K562 (cell line): Measurements from ENCODE around the gene KLHDC10. TPM values are rescaled to one million over a fixed set of nuclear protein-coding genes. Genes with fewer than 3 reads are reported as not detected.

Source experiments
- CEBPB ChIP-seq: fragments of 450-650 bp; IDR thresholded peaks from 2 replicates; pipeline ENCODE4 v1.6.1; 2016; ENCODE audit warnings: missing genetic modification characterization, missing compliant biosample characterization
- DEAF1 ChIP-seq: fragments of 450-650 bp; formaldehyde crosslinking; IDR thresholded peaks from 2 replicates; pipeline ENCODE4 v1.4.0; 2020; ENCODE audit warnings: mild to moderate bottlenecking, moderate library complexity
- FOXK1 ChIP-seq: sonication (generic); formaldehyde crosslinking; IDR thresholded peaks from 2 replicates; pipeline ENCODE4 v1.8.0; 2022; ENCODE audit warnings: missing genetic modification reagents, mild to moderate bottlenecking, borderline replicate concordance
- HINFP ChIP-seq: fragments of 450-650 bp; conservative IDR thresholded peaks from 2 replicates; pipeline ENCODE4 v1.6.1; 2016; ENCODE audit warnings: missing genetic modification characterization, low read depth, mild to moderate bottlenecking, control low read depth, missing compliant biosample characterization
- HNRNPK ChIP-seq: fragments of 200-400 bp; formaldehyde crosslinking; IDR thresholded peaks from one replicate; pipeline ENCODE4 v1.6.1; 2018; ENCODE audit warnings: mild to moderate bottlenecking, low read depth, low read length; ENCODE audit not compliant: poor library complexity, severe bottlenecking
- NFATC3 ChIP-seq: fragments of 450-650 bp; IDR thresholded peaks from 2 replicates; pipeline ENCODE4 v1.6.1; 2017; ENCODE audit warnings: mild to moderate bottlenecking
- TAL1 ChIP-seq: fragments of 450-650 bp; IDR thresholded peaks from 2 replicates; pipeline ENCODE4 v1.6.1; 2016; ENCODE audit warnings: mild to moderate bottlenecking
- TOE1 ChIP-seq, 2 experiments: fragments of 450-650 bp in 1 of 2; sonication (generic) in 1 of 2; formaldehyde crosslinking in 1 of 2; IDR thresholded peaks; 2 replicates each; pipeline versions ENCODE4 v1.7.1 to v1.8.0; 2016 to 2022; ENCODE audit warnings: borderline replicate concordance in 2 of 2, mild to moderate bottlenecking in 2 of 2, antibody characterized with exemption in 1 of 2, inconsistent platforms in 1 of 2, low read depth in 1 of 2, missing genetic modification reagents in 1 of 2, moderate library complexity in 1 of 2
- UBTF ChIP-seq, 2 experiments: IDR thresholded peaks; 2 replicates each; pipeline ENCODE4 v1.6.1; 2012; ENCODE audit warnings: improper control_type of control experiment in 2 of 2, low read depth in 2 of 2, low read length in 2 of 2, borderline replicate concordance in 1 of 2
- ZBTB17 ChIP-seq: fragments of 450-650 bp; formaldehyde crosslinking; IDR thresholded peaks from 2 replicates; pipeline ENCODE4 v1.4.0; 2020; ENCODE audit warnings: mild to moderate bottlenecking
- ZBTB9 ChIP-seq: fragments of 450-650 bp; formaldehyde crosslinking; IDR thresholded peaks from 2 replicates; pipeline ENCODE4 v1.4.0; 2020; ENCODE audit warnings: mild to moderate bottlenecking, moderate library complexity
- ZKSCAN8 ChIP-seq: fragments of 200-800 bp; sonication (Bioruptor generic); IDR thresholded peaks from 2 replicates; pipeline ENCODE4 v1.6.1; 2016; ENCODE audit warnings: missing genetic modification characterization, missing compliant biosample characterization
- ZNF263 ChIP-seq: sonication (generic); formaldehyde crosslinking; IDR thresholded peaks from 2 replicates; pipeline ENCODE4 v1.8.0; 2022; ENCODE audit warnings: mild to moderate bottlenecking, missing genetic modification reagents, borderline replicate concordance
- ZNF316 ChIP-seq: fragments of 450-650 bp; IDR thresholded peaks from 2 replicates; pipeline ENCODE4 v1.6.1; 2016
- ZNF41 ChIP-seq: fragments of 250-450 bp; sonication (Bioruptor Pico); conservative IDR thresholded peaks from 2 replicates; pipeline ENCODE4 v1.4.0; 2020; ENCODE audit warnings: mild to moderate bottlenecking
- ZNF707 ChIP-seq: fragments of 250-450 bp; sonication (Bioruptor Pico); conservative IDR thresholded peaks from 2 replicates; pipeline ENCODE4 v1.8.0; 2022; ENCODE audit warnings: inconsistent platforms, mild to moderate bottlenecking, moderate library complexity
- ZNF77 ChIP-seq: fragments of 250-450 bp; sonication (Bioruptor Pico); IDR thresholded peaks from 2 replicates; pipeline ENCODE4 v1.5.0; 2020
- polyA plus RNA-seq, 8 experiments: library from polyadenylated mRNA; depleted of rRNA in 4 of 8; stranded (reverse) in 5 of 8; unstranded in 3 of 8; fragments of >200 nt; fragmentation: Nextera tagmentation in 2 of 8; fragmentation: Illumina TruSeq in 1 of 8; extraction: Ambion mirVana in 2 of 8; extraction: Trizol in 1 of 8; gene quantifications; 2 replicates each; pipeline versions ENCODE4 v1.2.1 to v1.2.3, GENCODE V29; 2011 to 2014; ENCODE audit warnings: inconsistent platforms in 1 of 8, missing spikeins in 1 of 8
- total RNA-seq, 7 experiments: library from RNA; depleted of rRNA in 6 of 7; stranded (reverse); fragments of >200 nt in 6 of 7; fragmentation: Illumina TruSeq in 2 of 7; extraction: Trizol in 2 of 7; gene quantifications; 2 replicates each; pipeline versions ENCODE4 v1.2.1 to v1.2.3, GENCODE V29; 2011 to 2021; ENCODE audit warnings: low replicate concordance in 1 of 7

The KLHDC10 gene
- total and polyA plus RNA-seq, 9 of the 15 experiments (the other 6 are each of a cell fraction or from before 2014, with no cell fraction given) = 9.8 to 80.5 (median 31.4) TPM

- TF ChIP-seq CEBPB (tag) = no peak
- TF ChIP-seq ZNF316 = peak; percentile 69
- no peak for TF ChIP-seq ZNF77
- TF ChIP-seq ZBTB17 (CRISPR knock-in tag) = 0 out of 2 replicates have a peak, but pooled peaks have one; percentile 54
- TF ChIP-seq HINFP (tag) = no peak
- TF ChIP-seq FOXK1 (CRISPR knock-in tag) = 0 out of 2 replicates have a peak, but pooled peaks have one; percentile 66
- TF ChIP-seq ZBTB9 (CRISPR knock-in tag) = peak; percentile 65; the same call in 1 of the 2 replicates
- no peak for TF ChIP-seq TAL1
- no peak for TF ChIP-seq NFATC3
- TF ChIP-seq ZNF263 (CRISPR knock-in tag) = 0 out of 2 replicates have a peak, but pooled peaks have one; percentile 13
- TF ChIP-seq ZKSCAN8 (CRISPR knock-in tag) = no peak
- no peak for TF ChIP-seq ZNF707 (CRISPR knock-in tag)
- TF ChIP-seq HNRNPK = peak; percentile 55
- 0 out of 4 replicates have a peak, but pooled peaks of 1 of the 2 experiments have one; percentile 7 for TF ChIP-seq UBTF (IDR thresholded peaks at IDR 0.05; ENCODE audit: borderline replicate concordance in 1 of 2, low read depth in 2 of 2, low read length in 2 of 2)
- 0 out of 2 replicates have a peak, but pooled peaks have one; percentile 54 for TF ChIP-seq ZNF41 (CRISPR knock-in tag)
- TF ChIP-seq DEAF1 (CRISPR knock-in tag) = 0 out of 2 replicates have a peak, but pooled peaks have one; percentile 25
- 0 out of 2 replicates have a peak, but pooled peaks have one; percentile 8 for TF ChIP-seq TOE1 (IDR thresholded peaks at IDR 0.05; ENCODE audit: borderline replicate concordance)
- no peak for TF ChIP-seq TOE1 (CRISPR knock-in tag; IDR thresholded peaks at IDR 0.05; ENCODE audit: borderline replicate concordance, low read depth)
Observed at GRCh38 chr7:130070861-130071622, 708 bp downstream of the KLHDC10 start (continued).
